Muscle layer of colon (tissue), 2 donors: ENCODE results near the gene SARM1.

Experiments used
- H3K27ac ChIP-seq: one replicate; pipeline ENCODE4 v1.7.0; 2013; ENCODE audit warnings: low read depth, mild to moderate bottlenecking, low read length, moderate library complexity
- H3K27me3 ChIP-seq, 2 donors: one replicate each; pipeline ENCODE4 v1.7.0; 2013; ENCODE audit warnings: low read length in 2 of 2, mild to moderate bottlenecking in 2 of 2; ENCODE audit not compliant: insufficient read depth in 2 of 2, control insufficient read depth in 1 of 2
- H3K36me3 ChIP-seq: one replicate; pipeline ENCODE4 v1.7.0; 2013; ENCODE audit warnings: mild to moderate bottlenecking, low read length; ENCODE audit not compliant: insufficient read depth
- H3K4me1 ChIP-seq: one replicate; pipeline ENCODE4 v1.7.0; 2013; ENCODE audit warnings: mild to moderate bottlenecking, low read length; ENCODE audit not compliant: insufficient read depth
- H3K4me3 ChIP-seq, 2 donors: one replicate each; pipeline ENCODE4 v1.7.0; 2013; ENCODE audit warnings: low read length in 2 of 2, low read depth in 1 of 2, mild to moderate bottlenecking in 1 of 2, moderate library complexity in 1 of 2
- H3K9ac ChIP-seq: one replicate; pipeline ENCODE4 v1.7.0; 2013; ENCODE audit warnings: low read length
- H3K9me3 ChIP-seq: one replicate; pipeline ENCODE4 v1.7.0; 2013; ENCODE audit warnings: mild to moderate bottlenecking, low read length
- donor health status: abdominal sarcoma.
- donor health status: Adenocarcinoma of cecum.

SARM1 gene

DNA sequence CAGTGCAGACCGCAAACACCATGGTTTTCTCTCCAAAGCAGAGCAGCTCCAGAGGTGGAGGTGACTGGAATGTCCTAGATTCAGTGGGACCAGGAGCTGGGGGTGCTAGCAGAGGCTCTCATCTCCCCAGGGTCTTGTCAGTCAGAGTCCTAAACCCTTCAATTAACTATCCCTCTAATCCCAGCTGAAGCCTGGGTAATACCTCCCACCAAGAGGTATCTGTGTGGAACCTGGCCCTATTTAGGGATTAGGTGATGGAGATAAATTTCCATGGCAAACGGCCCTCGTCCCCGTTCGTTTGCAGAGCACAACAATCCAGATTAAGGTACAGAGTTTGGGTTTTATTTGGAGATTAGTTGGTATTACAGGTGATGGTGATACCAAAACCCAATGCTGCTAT, 8.3 kb upstream of the SARM1 start:
- Histone ChIP-seq H3K9ac (no peak overlapping the region), H3K27ac (no peak overlapping the region), H3K4me3 (no peak overlapping the region), H3K9me3 (no peaks in the 10 kb centered on the region), H3K36me3 (peaks cover 38% of the 10 kb centered on the region), H3K4me1 (peaks cover 8% of the 10 kb centered on the region), H3K27me3 (no peaks in the 10 kb centered on the region)

DNA sequence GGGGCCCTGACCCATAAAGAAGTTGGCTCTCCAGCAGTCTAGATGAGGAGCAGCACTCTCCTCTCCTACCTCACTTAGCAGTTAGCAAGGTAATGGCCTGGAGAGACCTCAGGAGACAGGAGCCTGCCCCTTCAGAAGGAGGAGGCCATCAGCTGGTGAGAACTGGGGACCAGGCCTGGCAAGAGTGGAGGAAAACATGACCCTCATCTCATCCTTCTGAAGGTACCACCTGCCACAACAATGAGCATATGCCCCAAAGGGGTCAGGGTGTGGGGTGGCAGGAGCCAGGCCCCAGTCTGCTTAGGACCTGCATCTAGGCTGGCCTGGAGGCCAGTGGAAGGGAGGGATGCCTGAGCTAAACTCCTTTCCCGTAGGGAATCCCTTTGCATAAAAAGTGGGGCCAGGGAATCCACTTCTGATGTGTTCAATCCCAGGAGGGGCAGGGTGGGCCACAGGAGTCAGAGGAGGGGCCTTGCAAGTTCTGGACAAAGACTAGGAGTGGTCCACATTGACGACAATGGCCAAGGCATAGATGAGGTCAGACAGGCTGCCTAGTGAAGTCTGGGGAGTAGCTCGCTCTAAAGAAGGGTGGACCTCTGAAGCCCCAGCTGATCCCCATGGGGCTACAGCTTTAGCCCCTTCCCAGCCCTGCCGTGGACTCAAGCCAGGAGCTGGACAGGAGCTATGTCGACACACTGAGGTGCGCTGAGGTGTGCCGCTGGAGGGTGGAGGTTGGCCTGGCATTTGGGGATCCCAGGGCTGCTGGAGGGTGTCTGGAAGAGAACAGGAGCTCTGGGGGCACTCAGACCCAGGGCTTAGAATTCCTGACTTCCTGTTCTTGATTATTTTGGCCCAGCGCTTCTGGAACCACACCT, 7.5 kb upstream of the SARM1 start:
- Histone ChIP-seq H3K4me3 (no peak overlapping the region), H3K27ac (no peak overlapping the region), H3K9me3 (no peaks in the 10 kb centered on the region), H3K4me1 (no peaks in the 10 kb centered on the region), H3K27me3 (no peaks in the 10 kb centered on the region), H3K9ac (no peak overlapping the region), H3K36me3 (peaks cover 36% of the 10 kb centered on the region)

DNA sequence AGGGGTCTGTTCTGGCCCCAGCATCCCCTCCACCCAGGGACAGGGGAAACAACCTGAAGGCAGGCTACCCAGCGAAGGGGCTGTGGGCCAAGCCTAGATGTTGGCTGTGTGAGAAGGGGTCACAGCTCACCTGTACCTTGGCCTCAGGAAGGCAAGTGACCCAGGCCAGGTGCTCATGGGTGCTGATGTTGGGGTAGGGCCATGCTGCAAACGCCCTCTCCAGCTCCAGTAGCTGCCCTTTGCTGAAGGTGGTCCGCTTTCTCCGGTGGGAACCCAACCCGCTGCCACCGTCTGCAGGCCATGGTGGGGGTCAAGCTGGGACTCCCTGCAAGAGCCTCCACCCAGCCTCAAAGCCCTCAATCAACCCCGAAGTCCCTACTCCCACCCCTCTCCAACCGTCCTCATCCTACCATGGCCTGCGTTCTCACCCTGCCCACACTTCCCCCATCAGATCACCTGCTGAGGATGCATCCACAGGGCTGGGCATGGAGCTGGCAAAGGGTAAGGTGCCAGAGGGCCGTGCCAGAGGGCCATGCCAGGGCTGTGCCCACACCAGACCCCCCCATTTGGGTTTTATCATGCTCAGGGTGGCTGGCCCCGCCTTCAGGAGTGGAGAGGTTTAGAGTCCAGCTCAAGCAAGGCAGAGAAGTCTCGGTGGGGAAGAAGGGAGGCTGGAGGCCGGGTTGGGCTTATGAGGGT, 6.7 kb upstream of the SARM1 start, which contains the start of gene SEBOX:
Gene SEBOX (minus strand): TSS at position 535 of the 699 bp plus-strand sequence. CDS start 48 bp downstream, at position 487.
- peaks cover 31% of the 10 kb centered on the region for H3K36me3 ChIP-seq
- H3K4me3 ChIP-seq: no peak within 1 kb of the TSS
- no peak within 1 kb of the TSS for H3K27ac ChIP-seq
- H3K27me3 ChIP-seq: no peaks in the 10 kb centered on the region
- no peak within 1 kb of the TSS for H3K9ac ChIP-seq
- H3K9me3 ChIP-seq: no peaks in the 10 kb centered on the region
- no peaks in the 10 kb centered on the region for H3K4me1 ChIP-seq

DNA sequence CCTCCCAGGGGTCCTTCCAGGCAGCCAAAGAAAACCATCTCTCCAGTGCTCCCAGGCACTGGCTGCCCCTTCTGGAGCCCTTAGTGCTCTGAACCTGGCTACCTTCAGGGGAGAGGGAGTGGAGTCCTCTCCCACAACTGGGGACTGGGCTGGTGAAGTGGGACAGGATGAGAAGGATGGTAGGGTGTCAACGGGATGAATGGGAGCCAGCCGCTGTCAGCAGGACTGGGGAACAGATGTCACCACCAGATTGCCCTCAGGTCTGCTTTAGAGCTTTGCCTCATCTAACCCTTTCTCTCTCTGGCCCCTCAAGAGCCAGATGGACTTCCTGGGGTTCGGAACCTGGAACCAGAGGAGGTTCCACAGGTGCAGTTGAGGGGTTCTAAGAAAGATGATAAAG, 6.0 kb upstream of the SARM1 start:
- Histone ChIP-seq H3K27ac (no peak overlapping the region), H3K9me3 (no peaks in the 10 kb centered on the region), H3K9ac (no peak overlapping the region), H3K36me3 (peaks cover 24% of the 10 kb centered on the region), H3K4me1 (no peaks in the 10 kb centered on the region), H3K27me3 (no peaks in the 10 kb centered on the region), H3K4me3 (no peak overlapping the region)

DNA sequence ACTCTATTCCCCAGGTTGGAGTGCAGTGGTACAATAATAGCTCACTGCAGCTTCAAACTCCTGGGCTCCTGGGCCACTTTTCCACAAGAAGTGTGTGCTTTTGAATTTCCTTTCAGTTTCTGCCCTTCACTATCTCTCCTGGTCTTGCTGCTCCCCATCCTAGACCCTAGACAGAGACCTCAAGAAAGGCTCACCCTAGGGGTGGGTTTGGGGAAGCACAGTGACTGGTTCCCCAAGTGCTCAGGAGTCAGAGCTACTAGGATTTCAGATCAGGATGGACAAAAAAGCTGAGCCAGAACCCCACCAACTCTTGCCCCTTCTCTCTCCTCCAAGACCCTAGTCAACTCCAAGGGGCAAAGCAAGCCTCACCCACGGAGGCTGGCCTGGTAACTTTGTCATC, 4.9 kb upstream of the SARM1 start:
- no peaks in the 10 kb centered on the region for H3K27me3 ChIP-seq
- H3K4me1 ChIP-seq: peaks cover 4% of the 10 kb centered on the region
- H3K4me3 ChIP-seq: no peak overlapping the region
- H3K27ac ChIP-seq: no peak overlapping the region
- H3K9me3 ChIP-seq: no peaks in the 10 kb centered on the region
- peaks cover 13% of the 10 kb centered on the region for H3K36me3 ChIP-seq
- no peak overlapping the region for H3K9ac ChIP-seq

DNA sequence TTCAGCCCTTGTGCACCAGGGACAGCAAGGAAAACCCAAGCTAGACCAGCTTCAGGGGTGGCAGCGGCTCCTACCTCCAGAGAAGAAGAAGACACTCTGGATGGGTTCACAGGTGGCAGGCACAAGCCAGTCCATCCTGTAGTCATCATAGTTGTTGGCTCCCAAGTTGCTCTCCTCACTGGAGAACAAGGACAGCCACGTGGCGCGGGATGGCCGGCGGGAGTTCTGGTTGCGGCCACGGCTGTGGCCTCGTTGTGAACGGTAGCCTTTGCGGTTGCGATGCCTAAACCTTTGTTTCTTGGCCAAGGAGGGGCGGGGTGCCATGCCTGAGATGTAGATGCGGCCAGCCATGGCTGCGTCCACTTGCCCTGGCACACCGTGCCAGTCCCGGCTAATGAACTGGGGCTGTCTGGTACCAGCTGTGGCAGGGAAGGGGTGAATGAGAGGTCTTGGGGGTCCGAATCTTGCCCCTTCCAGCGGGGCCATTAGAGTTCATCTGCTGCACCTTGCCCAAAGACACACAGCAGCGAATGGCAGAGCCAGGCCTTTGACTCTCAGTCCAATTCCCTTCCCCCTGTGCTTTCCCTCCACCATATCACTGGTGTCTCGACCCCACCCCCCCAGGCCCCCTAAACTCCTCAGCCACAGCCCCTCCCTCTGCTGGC, 3.7 kb upstream of the SARM1 start:
- Histone ChIP-seq H3K27ac (no peak overlapping the region), H3K4me3 (no peak overlapping the region), H3K4me1 (peaks cover 10% of the 10 kb centered on the region), H3K9me3 (no peaks in the 10 kb centered on the region), H3K27me3 (no peaks in the 10 kb centered on the region), H3K36me3 (peaks cover 7% of the 10 kb centered on the region), H3K9ac (no peak overlapping the region)

DNA sequence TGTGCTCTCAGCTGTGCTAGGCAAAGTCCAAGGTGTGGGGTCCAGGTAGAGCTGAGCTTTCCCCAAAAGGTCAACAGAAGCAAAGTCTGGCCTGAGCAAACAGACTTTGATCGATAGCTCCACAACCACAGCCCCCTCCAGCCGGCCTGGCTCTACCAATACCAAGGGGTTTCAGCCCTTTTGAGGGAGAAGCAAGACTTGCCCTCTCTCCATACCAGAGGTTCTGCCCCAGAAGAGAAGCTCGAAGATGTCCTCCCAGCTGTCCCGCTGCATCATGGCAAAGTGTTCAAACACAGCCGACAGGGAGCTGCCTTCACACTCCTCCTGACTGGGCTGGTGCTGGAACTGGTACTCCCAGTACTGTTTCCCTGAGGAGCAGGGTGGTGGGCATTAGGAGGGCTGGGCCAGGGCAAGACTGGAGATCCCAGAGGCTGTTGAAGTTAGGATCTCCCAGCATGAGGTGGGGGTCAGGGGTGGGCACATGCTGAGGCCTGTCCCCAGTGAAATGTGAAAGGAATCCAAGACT, 3.1 kb upstream of the SARM1 start:
- Histone ChIP-seq H3K36me3 (peaks cover 1% of the 10 kb centered on the region), H3K4me3 (no peak overlapping the region), H3K9ac (no peak overlapping the region), H3K27me3 (no peaks in the 10 kb centered on the region), H3K27ac (no peak overlapping the region), H3K4me1 (peaks cover 16% of the 10 kb centered on the region), H3K9me3 (no peaks in the 10 kb centered on the region)

DNA sequence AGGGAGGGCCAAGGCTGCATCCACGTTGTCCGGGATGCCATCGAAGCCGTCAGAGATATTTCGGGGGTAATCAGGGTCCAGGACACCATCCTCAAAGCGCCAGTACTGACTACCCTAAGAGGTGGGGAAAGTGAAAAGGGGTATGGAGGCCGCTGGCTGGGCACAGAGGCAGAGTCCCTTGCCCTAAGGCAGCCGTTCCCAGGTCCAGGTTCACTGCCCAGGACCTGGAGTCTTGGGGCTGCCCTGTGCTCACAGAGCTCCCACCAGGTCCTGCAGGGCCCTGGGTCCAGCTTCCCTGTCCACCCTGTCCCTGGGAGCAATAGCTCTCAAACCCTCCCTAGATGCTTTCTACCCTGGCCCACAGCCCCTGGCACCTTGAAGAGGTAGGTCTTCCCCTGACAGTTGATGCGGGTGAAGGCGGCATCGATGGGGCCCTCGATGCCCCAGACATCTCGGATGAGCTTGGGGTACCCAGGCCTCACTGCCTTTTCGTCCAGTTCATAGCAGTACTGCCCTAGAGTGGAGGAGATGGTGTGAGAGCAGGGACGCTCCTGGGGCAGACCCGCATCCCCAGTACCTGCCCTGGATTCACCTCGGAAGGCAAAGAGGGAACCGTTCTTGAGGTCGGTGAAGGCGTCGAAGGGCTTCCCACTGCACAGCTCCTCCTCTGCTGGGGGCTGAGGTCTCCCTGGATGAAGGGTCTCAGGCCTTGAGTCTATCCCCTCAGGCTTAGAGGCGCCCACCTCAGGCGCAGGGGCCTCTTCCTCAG, 2.4 kb upstream of the SARM1 start:
- H3K4me3 ChIP-seq: no peak overlapping the region
- H3K27me3 ChIP-seq: no peaks in the 10 kb centered on the region
- no peak overlapping the region for H3K9ac ChIP-seq
- H3K36me3 ChIP-seq: no peaks in the 10 kb centered on the region
- H3K27ac ChIP-seq: no peak overlapping the region
- no peaks in the 10 kb centered on the region for H3K9me3 ChIP-seq
- H3K4me1 ChIP-seq: peaks cover 18% of the 10 kb centered on the region

DNA sequence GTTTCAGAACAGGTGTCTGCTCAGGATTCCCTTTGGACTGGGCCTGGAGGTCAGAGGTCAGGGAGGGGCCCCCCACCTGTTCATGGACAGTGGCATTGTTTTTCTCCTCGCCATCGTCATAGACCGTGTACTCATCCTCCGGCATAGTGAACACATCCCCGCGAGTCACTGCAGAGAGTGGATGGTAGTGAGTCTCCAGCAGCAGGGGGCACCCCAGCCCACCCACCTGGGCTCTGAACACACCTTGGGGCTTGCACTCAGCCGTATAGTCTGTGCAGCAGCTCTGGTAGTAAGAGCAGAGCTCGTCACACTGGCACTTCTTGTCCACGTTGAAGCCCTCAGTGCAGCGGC, 1.8 kb upstream of the SARM1 start:
- no peaks in the 10 kb centered on the region for H3K9me3 ChIP-seq
- peaks cover 18% of the 10 kb centered on the region for H3K4me1 ChIP-seq
- H3K4me3 ChIP-seq: no peak overlapping the region
- H3K27ac ChIP-seq: no peak overlapping the region
- H3K36me3 ChIP-seq: no peaks in the 10 kb centered on the region
- no peak overlapping the region for H3K9ac ChIP-seq
- no peaks in the 10 kb centered on the region for H3K27me3 ChIP-seq

DNA sequence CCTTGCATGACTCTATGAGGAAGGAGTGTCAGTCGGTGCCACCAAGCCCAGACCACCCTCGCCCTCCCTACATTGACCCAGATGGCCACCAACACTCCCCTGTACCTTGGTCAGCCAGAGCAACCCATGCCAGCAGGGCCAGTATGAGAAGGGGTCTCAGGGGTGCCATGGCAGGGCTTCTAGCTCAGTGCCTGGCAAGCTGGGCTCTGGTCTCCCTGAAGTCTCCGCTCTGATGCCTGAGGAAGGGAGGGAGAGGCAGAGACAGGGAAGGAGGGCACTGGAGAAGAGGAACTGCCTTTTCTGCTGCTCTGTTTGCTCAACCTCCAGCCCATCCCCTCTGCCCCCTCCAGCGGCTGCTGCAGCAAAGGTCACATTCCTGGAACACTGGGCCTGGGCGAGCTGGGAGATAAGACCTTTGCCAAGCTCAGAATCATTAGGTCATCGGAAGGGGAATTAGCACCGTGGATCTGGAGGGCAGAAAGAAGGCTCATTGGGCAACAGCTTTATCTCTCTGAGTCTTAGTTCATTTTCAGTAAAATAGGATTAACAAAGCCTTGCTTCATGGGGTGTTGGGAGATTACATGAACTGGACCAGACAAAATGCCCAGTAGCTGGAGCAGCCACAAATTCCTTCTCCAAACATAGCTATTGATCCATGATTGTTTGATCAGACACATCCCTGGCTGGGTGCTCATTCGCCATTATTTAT, 1.3 kb upstream of the SARM1 start, which contains the start of gene VTN:
Gene VTN (minus strand): TSS at position 273 of the 709 bp plus-strand sequence. CDS start 104 bp downstream, at position 169.
- H3K4me3 ChIP-seq: peak within 1 kb of the TSS; percentile 20 to 65
- H3K36me3 ChIP-seq: no peaks in the 10 kb centered on the region
- H3K4me1 ChIP-seq: peaks cover 18% of the 10 kb centered on the region
- peak within 1 kb of the TSS; percentile 48 for H3K27ac ChIP-seq
- H3K27me3 ChIP-seq: no peaks in the 10 kb centered on the region
- no peak within 1 kb of the TSS for H3K9ac ChIP-seq
- H3K9me3 ChIP-seq: no peaks in the 10 kb centered on the region
